GM12865 (cell line): ENCODE data around the gene CDC14A.

ENCODE experiments used
- DNase-seq: peaks from one replicate; pipeline ENCODE4 v3.0.0; 2010; ENCODE audit warnings: low read depth
- H3K4me3 ChIP-seq: 2 replicates; pipeline ENCODE4 v1.5.1; 2011; ENCODE audit warnings: mild to moderate bottlenecking, low read depth, low read length, control low read depth
- TF ChIP-seq, protein P1 (sequence below): IDR thresholded peaks from 2 replicates; pipeline ENCODE4 v1.5.1; 2011; ENCODE audit warnings: low read length, control low read depth, low read depth, inconsistent platforms; ENCODE audit not compliant: insufficient read depth; ENCODE audit errors: missing control alignments

Gene CDC14A

DNA sequence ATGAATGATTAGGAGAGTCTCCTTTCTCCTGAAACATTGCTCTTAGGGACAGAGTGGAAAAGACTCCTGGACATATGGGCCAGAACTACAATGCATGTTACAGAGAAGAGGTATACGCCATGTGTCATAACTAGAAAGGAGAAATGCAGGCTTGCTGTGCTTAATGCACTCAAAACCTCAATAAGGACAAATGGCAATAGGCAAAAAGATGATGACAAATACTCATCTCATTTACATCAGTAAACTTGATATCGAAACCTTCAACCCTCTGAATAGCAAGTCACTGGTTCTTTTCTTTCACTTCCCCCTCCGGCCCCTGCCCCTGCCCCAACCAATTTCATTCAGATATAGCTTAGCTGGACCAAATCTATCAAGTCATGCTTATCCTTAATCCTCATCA, 183.7 kb downstream of the CDC14A start:
- no peak overlapping the region for H3K4me3 ChIP-seq
- TF ChIP-seq, protein P1, sequence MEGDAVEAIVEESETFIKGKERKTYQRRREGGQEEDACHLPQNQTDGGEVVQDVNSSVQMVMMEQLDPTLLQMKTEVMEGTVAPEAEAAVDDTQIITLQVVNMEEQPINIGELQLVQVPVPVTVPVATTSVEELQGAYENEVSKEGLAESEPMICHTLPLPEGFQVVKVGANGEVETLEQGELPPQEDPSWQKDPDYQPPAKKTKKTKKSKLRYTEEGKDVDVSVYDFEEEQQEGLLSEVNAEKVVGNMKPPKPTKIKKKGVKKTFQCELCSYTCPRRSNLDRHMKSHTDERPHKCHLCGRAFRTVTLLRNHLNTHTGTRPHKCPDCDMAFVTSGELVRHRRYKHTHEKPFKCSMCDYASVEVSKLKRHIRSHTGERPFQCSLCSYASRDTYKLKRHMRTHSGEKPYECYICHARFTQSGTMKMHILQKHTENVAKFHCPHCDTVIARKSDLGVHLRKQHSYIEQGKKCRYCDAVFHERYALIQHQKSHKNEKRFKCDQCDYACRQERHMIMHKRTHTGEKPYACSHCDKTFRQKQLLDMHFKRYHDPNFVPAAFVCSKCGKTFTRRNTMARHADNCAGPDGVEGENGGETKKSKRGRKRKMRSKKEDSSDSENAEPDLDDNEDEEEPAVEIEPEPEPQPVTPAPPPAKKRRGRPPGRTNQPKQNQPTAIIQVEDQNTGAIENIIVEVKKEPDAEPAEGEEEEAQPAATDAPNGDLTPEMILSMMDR: no peak
- peak; percentile 76 for DNase-seq

DNA sequence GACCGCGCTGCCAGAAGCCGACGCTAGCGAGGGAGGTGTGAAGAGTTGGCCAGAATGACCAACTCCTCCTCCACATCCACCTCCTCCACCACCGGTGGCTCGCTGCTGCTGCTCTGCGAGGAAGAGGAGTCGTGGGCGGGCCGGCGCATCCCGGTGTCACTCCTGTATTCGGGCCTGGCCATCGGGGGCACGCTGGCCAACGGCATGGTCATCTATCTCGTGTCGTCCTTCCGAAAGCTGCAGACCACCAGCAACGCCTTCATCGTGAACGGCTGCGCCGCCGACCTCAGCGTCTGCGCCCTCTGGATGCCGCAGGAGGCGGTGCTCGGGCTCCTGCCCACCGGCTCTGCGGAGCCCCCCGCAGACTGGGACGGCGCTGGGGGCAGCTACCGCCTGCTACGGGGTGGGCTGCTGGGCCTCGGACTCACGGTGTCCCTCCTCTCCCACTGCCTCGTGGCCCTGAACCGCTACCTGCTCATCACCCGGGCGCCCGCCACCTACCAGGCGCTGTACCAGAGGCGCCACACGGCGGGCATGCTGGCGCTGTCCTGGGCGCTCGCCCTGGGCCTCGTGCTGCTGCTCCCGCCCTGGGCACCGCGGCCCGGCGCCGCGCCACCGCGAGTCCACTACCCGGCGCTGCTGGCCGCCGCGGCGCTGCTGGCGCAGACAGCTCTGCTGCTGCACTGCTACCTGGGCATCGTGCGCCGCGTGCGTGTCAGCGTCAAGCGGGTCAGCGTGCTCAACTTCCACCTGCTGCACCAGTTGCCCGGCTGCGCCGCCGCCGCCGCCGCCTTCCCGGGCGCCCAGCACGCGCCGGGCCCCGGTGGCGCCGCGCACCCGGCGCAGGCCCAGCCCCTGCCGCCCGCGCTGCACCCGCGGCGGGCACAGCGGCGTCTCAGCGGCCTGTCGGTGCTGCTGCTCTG, 186.9 kb downstream of the CDC14A start:
- TF ChIP-seq, protein P1: no peak
- H3K4me3 ChIP-seq: peak overlapping the region; percentile 34
- DNase-seq: no peak

DNA sequence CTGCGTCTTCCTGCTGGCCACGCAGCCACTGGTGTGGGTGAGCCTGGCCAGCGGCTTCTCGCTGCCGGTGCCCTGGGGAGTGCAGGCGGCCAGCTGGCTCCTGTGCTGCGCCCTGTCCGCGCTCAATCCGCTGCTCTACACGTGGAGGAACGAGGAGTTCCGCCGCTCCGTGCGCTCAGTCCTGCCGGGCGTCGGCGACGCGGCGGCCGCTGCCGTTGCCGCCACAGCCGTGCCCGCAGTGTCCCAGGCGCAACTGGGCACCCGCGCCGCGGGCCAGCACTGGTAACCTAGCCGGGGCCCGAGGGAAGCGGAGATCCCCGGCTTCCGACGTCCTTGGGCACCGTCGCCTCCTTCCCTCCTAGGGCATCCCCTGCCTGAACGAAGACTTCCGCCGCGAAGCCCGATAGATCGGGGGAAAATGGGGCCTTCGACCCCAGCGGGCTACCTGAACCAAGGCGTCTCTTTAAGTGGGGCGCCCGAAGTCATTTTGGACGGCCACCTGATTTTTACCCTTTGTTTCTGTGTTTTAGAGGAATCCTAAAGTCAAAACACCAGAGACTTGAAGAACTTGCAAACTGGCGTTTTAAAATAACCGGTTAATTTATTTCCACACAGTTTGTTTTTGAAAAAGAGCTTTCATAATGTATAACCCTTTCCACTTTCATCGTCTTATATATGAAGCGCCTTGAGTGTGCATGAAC, 187.7 kb downstream of the CDC14A start:
- peak overlapping the region; percentile 34 for H3K4me3 ChIP-seq
- TF ChIP-seq, protein P1: no peak
- DNase-seq: no peak

DNA sequence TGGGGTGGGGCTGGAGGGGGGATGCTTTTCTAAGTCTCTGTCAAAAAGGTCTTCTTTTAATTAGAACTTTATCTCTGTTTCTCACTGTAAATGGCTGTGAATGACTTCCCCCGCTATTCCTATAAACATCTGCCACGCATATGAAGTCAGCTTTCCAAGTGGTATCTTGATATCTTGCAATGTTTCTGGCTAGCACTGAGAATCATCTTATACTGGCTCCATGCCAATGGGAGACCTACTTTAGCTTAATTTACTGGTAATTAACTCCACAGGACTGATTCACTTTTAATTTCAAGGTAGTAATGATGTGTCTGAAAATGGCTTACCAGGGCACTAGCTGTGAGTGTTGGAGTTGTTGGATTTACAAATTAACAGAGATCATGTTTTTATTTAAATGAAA, 190.0 kb downstream of the CDC14A start:
- TF ChIP-seq, protein P1: no peak
- H3K4me3 ChIP-seq: no peak overlapping the region
- no peak for DNase-seq

DNA sequence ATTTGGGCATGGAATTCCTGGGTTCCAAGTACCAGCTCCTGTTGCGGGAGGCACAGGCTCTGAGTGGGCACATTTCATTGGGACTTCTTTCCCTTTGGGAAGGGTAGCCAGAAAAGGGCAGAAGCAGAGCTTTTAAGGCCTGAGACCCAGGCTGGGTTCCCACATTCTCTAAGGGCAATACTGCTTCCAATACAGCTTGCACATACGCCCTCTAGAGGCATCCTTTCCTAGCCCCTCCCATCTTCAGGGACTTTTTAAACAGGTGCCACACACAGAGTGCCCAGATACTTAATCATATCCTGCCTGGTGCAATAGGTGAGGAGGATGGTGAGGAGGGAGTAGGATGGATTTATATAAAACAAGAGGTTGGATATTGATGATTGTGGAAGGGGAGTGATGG, 191.3 kb downstream of the CDC14A start:
- DNase-seq: peak; percentile 62
- no peak overlapping the region for H3K4me3 ChIP-seq
- TF ChIP-seq, protein P1: peak; percentile 62

DNA sequence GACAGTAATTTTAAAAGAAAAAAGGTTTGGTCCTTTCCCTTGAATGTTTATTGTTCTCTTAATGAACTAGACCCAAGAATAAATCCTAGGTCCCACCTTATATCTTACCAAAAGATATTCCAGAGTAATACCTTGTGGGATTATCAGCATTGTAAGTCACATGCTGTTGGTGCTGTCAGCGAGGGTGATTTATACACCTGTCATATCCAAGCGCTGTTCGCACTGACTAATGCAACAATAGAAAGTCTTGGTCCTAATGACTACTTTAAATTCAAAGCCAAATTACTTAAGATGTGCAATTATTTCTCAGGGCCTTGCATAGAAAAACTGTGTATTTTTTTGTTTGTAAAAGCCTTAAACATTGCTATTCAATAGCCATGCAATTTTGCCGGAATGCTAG, 192.5 kb downstream of the CDC14A start:
- no peak for DNase-seq
- H3K4me3 ChIP-seq: no peak overlapping the region
- TF ChIP-seq, protein P1: no peak
